Stimulated activated CD4-positive, alpha-beta T cell treated with anti-CD3 and anti-CD28 coated beads, Interleukin-2, amount 100 ng/mL, for 24 hours (primary cell): Measurements from ENCODE around the gene MUC5AC.

Experiments
- DNase-seq, 2 donors: peaks; one replicate each; pipeline ENCODE4 v3.0.0-alpha.2; 2020

Gene MUC5AC

GRCh38 chr11:1121331-1121812, 36.4 kb upstream of the MUC5AC start:
- peak in 1 of 2 donors; percentile 6 for DNase-seq

- no peak for DNase-seq
Measured at GRCh38 chr11:1121813-1122663, 35.7 kb upstream of the MUC5AC start.

GRCh38 chr11:1122664-1123002, 35.1 kb upstream of the MUC5AC start:
- DNase-seq: no peak

GRCh38 chr11:1123970-1124369, 33.8 kb upstream of the MUC5AC start:
- no peak for DNase-seq

- no peak for DNase-seq
Measured at GRCh38 chr11:1125803-1126202, 31.9 kb upstream of the MUC5AC start.

GRCh38 chr11:1126491-1126926, 31.2 kb upstream of the MUC5AC start:
- DNase-seq: no peak

- no peak for DNase-seq
Measured at GRCh38 chr11:1126935-1127663, 30.7 kb upstream of the MUC5AC start.

- no peak for DNase-seq
Measured at GRCh38 chr11:1127664-1128162, 30.0 kb upstream of the MUC5AC start.

- no peak for DNase-seq
Measured at GRCh38 chr11:1128311-1129142, 29.2 kb upstream of the MUC5AC start.

GRCh38 chr11:1129143-1129610, 28.6 kb upstream of the MUC5AC start:
- DNase-seq: no peak

- DNase-seq: no peak
Measured at GRCh38 chr11:1129611-1130160, 28.1 kb upstream of the MUC5AC start.

GRCh38 chr11:1130276-1131032, 27.3 kb upstream of the MUC5AC start:
- DNase-seq: no peak

- DNase-seq: peak in 1 of 2 donors; percentile 16
Measured at GRCh38 chr11:1131033-1131911, 26.5 kb upstream of the MUC5AC start.

- no peak for DNase-seq
Measured at GRCh38 chr11:1134848-1135445, 22.8 kb upstream of the MUC5AC start.

- DNase-seq: peak in 1 of 2 donors; percentile 26
Measured at GRCh38 chr11:1138097-1138496, 19.7 kb upstream of the MUC5AC start.

- peak in 1 of 2 donors; percentile 15 for DNase-seq
Measured at GRCh38 chr11:1139441-1140083, 18.2 kb upstream of the MUC5AC start.

GRCh38 chr11:1140642-1141490, 16.9 kb upstream of the MUC5AC start:
- DNase-seq: no peak

GRCh38 chr11:1146365-1146764, 11.4 kb upstream of the MUC5AC start:
- DNase-seq: peak in 1 of 2 donors; percentile 13

- DNase-seq: no peak
Measured at GRCh38 chr11:1147792-1148191, 10.0 kb upstream of the MUC5AC start.
